Uterus (tissue), 2 donors: ENCODE measurements around the gene GRK5.

ENCODE experiments used
- CTCF ChIP-seq, 4 experiments: fragments of 200-600 bp in 2 of 4; fragments of 450-650 bp in 2 of 4; sonication (generic) in 2 of 4; IDR thresholded peaks; one replicate each; pipeline ENCODE4 v1.5.1; 2016 to 2019; ENCODE audit warnings: antibody characterized with exemption in 4 of 4, mild to moderate bottlenecking in 2 of 4, moderate library complexity in 1 of 4
- POLR2A ChIP-seq, 2 donors: fragments of 450-650 bp; IDR thresholded peaks; one replicate each; pipeline ENCODE4 v1.6.1; 2016; ENCODE audit warnings: antibody characterized with exemption in 2 of 2, mild to moderate bottlenecking in 1 of 2, moderate library complexity in 1 of 2

- TF ChIP-seq POLR2A (IDR thresholded peaks at IDR 0.05) (no peak), CTCF (IDR thresholded peaks at IDR 0.05) (no peak)
Observed at GRCh38 chr10:119358152-119358512, 150.8 kb downstream of the GRK5 start.
